ENCODE measurements around the gene MYO15A. TPM values are rescaled to one million over a fixed set of nuclear protein-coding genes. Genes with fewer than 3 reads are reported as not detected.

MYO15A gene
- total RNA-seq, 1 experiment from 2014 or later = 0.38 TPM

- BruUV-seq (replicated peaks) = no TSS peak
- intact Hi-C loops (cut with micrococcal nuclease; ENCODE audit: unreplicated experiment) = loop anchor here (10.0 kb wide), 1 partner anchor 78 kb away; the partner anchor contains the start of gene LLGL1
- no peak overlapping the region for H3K27ac Mint-ChIP-seq (ENCODE audit: unreplicated experiment)
- DNase-seq = no peak
- peaks cover 8% of the 10 kb centered on the region for H3K4me1 Mint-ChIP-seq (ENCODE audit: low read depth, unreplicated experiment)
- no peaks in the 10 kb centered on the region for H3K9me3 Mint-ChIP-seq (ENCODE audit: low read depth, unreplicated experiment)
- TF ChIP-seq CTCF (IDR thresholded peaks at IDR 0.05; ENCODE audit: unreplicated experiment) = no peak
- H3K4me3 Mint-ChIP-seq (ENCODE audit: low read depth, unreplicated experiment) = no peak overlapping the region
- no peaks in the 10 kb centered on the region for H3K27me3 Mint-ChIP-seq (ENCODE audit: unreplicated experiment)
- H3K36me3 Mint-ChIP-seq (ENCODE audit: insufficient read depth, unreplicated experiment) = no peaks in the 10 kb centered on the region
- CTCF ChIA-PET = no interaction called here
Measured at GRCh38 chr17:18146980-18147379, 38.4 kb downstream of the MYO15A start.

DNA sequence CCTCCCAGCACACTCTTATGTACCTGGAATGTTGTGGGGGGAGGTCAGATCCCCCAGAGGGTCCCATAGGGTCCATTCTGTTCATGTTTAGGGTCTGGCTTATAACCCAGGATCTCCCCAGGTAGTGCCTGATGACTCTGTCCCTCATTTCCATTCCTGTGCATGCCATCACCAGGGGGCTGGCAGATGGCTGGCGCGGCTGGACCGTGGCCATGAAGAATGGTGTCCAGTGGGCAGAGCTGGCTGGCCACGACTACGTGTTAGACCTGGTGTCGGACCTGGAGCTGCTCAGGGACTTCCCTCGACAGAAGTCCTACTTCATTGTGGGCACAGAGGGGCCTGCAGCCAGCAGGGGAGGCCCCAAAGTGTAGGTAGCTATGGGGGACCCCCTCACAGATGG is 40.0 kb downstream of the MYO15A start:
- CTCF ChIA-PET = no interaction called here

DNA sequence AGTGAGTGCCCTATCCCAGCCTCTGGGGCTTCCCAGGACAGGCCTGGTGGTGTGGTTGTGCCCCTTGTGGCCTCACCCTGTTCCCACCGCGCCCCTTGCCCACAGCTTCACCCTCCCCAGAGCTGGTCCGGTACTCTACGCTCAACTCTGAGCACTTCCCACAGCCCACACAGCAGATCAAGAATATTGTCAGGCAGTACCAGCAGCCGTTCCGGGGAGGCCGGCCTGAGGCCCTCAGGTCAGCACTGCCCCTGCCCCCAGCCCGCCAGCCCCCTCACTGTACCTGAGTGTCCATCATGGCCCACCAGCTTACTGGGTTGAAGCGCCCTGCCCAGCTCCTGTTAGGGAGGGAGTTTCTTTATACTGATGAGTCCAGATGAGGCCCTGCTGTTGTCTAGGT is 42.7 kb downstream of the MYO15A start:
- no TSS peak for BruUV-seq (replicated peaks)
- Mint-ChIP-seq H3K36me3 (ENCODE audit: insufficient read depth, unreplicated experiment) (peaks cover 9% of the 10 kb centered on the region), H3K4me1 (ENCODE audit: low read depth, unreplicated experiment) (no peaks in the 10 kb centered on the region), H3K4me3 (ENCODE audit: low read depth, unreplicated experiment) (no peak overlapping the region), H3K27ac (ENCODE audit: unreplicated experiment) (no peak overlapping the region), H3K9me3 (ENCODE audit: low read depth, unreplicated experiment) (no peaks in the 10 kb centered on the region), H3K27me3 (ENCODE audit: unreplicated experiment) (peaks cover 11% of the 10 kb centered on the region)
- intact Hi-C loops (cut with micrococcal nuclease; ENCODE audit: unreplicated experiment) = no loop called here
- no peak for TF ChIP-seq CTCF (IDR thresholded peaks at IDR 0.05; ENCODE audit: unreplicated experiment)
- CTCF ChIA-PET = no interaction called here
- DNase-seq = no peak

More for the DNA sequence above, 40.0 kb downstream of the MYO15A start:
- BruUV-seq (replicated peaks) = no TSS peak
- H3K27ac Mint-ChIP-seq (ENCODE audit: unreplicated experiment) = no peak overlapping the region
- H3K27me3 Mint-ChIP-seq (ENCODE audit: unreplicated experiment) = peaks cover 11% of the 10 kb centered on the region
- peaks cover 3% of the 10 kb centered on the region for H3K36me3 Mint-ChIP-seq (ENCODE audit: insufficient read depth, unreplicated experiment)
- H3K4me3 Mint-ChIP-seq (ENCODE audit: low read depth, unreplicated experiment) = no peak overlapping the region
- intact Hi-C loops (cut with micrococcal nuclease; ENCODE audit: unreplicated experiment) = loop anchor here (10.0 kb wide), 1 partner anchor 76 kb away; the partner anchor contains the start of gene LLGL1
- peaks cover 8% of the 10 kb centered on the region for H3K4me1 Mint-ChIP-seq (ENCODE audit: low read depth, unreplicated experiment)
- DNase-seq = no peak
- no peaks in the 10 kb centered on the region for H3K9me3 Mint-ChIP-seq (ENCODE audit: low read depth, unreplicated experiment)
- no peak for TF ChIP-seq CTCF (IDR thresholded peaks at IDR 0.05; ENCODE audit: unreplicated experiment)

DNA sequence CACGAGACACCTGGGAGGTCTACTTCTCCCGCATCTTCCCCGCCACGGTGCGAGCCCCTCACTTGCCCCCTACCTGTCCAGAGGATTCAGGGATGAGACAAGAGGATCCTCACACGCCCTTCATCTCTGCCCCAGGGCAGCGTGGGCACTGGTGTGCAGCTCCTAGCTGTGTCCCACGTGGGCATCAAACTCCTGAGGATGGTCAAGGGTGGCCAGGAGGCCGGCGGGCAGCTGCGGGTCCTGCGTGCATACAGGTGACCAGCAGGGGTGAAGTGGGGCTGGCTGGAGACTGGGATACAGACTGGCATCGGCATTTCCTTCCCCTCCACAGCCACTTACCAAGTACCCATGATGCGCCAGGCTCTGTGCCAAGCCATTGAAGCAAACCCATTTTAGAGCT is 46.6 kb downstream of the MYO15A start:
- H3K4me3 Mint-ChIP-seq (ENCODE audit: low read depth, unreplicated experiment) = no peak overlapping the region
- CTCF ChIA-PET = no interaction called here
- no TSS peak for BruUV-seq (replicated peaks)
- no peaks in the 10 kb centered on the region for H3K4me1 Mint-ChIP-seq (ENCODE audit: low read depth, unreplicated experiment)
- intact Hi-C loops (cut with micrococcal nuclease; ENCODE audit: unreplicated experiment) = no loop called here
- H3K27me3 Mint-ChIP-seq (ENCODE audit: unreplicated experiment) = peaks cover 12% of the 10 kb centered on the region
- DNase-seq = no peak
- H3K27ac Mint-ChIP-seq (ENCODE audit: unreplicated experiment) = no peak overlapping the region
- H3K36me3 Mint-ChIP-seq (ENCODE audit: insufficient read depth, unreplicated experiment) = peaks cover 19% of the 10 kb centered on the region
- TF ChIP-seq CTCF (IDR thresholded peaks at IDR 0.05; ENCODE audit: unreplicated experiment) = no peak
- no peaks in the 10 kb centered on the region for H3K9me3 Mint-ChIP-seq (ENCODE audit: low read depth, unreplicated experiment)
